GM21737 (cell line): Measurements from ENCODE around the gene ADAMTS15.

ENCODE experiments used
- ATAC-seq: cut with Tn5 transposase; IDR thresholded peaks from one replicate; pipeline ENCODE4 v1.9.1; 2021; ENCODE audit warnings: mild to moderate bottlenecking, moderate library complexity; ENCODE audit not compliant: unreplicated experiment

ADAMTS15 gene

DNA sequence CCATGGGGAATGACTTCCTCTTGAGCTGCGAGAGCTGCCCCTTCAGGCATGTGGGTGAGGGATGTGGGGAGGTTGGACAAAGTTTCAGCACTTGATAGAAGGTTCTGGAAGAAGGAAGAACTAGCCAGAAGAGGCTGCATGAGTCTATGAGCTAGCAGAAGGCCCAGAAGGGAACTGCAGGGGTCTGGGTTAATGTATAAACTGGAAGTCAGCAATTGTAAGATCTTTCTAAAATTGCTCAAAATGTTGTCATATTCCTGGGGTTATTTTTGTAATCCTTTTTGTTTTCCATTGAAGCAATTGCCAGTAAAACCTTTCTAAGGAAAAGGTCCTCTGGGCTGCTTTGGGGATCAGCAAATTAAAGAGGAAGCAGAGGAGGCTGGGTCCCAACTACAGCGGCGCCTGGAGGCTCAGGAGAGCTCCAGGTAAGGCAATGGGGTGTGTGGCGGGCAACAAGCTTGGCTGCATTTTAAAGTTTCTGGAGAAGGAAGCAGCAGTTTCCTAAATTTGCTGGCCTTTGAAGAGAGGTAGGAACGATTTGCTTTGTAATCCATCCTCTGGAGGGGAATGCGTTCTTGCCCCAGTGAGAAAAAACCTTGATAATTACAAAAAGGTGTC is 29.2 kb downstream of the ADAMTS15 start:
- no peak for ATAC-seq

- ATAC-seq: no peak
Measured at GRCh38 chr11:130478204-130478701, 29.8 kb downstream of the ADAMTS15 start.

DNA sequence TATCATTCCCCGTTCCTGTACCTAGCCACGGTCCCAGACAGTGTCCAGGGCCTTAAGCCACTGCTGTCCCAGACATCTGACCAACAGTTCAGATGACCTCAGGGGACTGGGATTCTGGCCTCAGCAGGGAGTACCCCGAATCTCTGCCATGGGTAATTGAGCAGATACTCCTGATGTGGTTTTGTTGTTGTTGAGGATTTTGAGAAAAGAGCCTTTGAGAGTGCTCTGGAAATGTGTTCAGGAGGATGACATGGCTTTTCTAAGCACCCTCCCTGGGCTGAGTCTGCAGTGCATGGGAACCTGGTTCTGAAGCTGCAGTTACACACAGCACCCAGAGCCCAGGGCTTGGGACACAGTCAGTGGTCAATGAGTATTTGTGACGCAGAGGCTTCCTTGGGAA is 30.4 kb downstream of the ADAMTS15 start:
- no peak for ATAC-seq

DNA sequence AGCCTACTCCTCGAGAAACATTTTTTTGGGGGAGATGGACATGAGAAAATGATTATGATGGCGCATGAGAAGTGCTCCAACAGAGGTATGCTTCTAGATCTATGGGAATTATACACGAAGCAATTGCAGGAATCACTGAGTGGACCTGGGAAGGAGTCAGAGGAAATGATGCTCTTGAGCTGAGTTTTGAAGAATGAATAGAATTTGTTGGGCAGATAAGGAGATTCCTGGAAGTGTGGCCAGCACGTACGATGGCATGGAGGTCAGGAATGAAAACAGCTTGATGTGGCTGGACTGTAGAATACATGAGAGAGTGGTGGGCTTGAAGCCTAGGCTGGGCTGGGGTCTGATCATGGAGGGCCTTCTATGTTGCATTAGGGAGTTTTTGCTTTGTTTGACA is 31.7 kb downstream of the ADAMTS15 start:
- no peak for ATAC-seq

- no peak for ATAC-seq
Measured at GRCh38 chr11:130480711-130481140, 32.3 kb downstream of the ADAMTS15 start.

DNA sequence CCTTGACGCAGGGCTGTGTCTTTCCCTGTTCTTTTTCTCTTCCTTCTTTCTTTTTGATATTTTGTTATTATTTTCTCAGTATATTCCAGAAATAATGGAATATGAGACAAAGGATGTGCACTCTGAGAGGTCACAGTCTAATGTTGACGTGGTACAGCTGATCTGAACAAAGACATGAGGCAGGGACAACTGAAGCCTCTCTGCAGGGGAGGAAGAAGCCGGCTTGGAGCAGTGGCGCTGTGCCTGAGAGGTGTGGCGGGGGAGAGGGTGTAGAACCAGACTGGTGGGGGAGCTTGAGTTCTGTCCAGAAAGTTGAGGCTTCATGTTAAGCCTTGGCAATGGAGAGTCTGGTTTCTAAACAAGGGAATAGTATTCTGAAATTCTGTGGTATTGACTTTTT is 34.7 kb downstream of the ADAMTS15 start:
- ATAC-seq: no peak

GRCh38 chr11:130485983-130486382 is 37.5 kb downstream of the ADAMTS15 start:
- ATAC-seq: no peak

DNA sequence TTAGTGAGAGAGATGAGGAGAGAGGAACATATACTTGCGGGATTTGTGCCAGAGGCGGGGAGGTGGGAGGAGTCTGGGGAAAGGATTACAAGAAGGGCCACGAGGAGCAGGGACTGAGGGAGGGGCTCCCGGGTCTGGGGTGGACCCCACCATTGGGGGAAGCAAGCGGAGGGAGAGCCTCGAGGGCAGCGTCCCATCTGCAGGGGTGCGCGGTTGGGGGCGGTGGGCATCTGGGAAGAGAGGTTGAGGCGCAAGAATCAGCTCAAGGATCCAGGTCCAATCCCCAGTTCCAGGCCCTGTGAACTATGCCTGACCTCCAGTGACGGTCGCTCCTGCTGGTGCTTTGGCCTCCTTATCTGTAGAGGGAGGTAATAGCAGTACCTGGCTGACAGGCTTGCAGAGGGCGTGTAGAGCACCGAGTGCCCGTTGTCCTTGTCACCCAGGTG is 38.0 kb downstream of the ADAMTS15 start:
- no peak for ATAC-seq

- no peak for ATAC-seq
Measured at GRCh38 chr11:130486987-130487923, 38.8 kb downstream of the ADAMTS15 start.

DNA sequence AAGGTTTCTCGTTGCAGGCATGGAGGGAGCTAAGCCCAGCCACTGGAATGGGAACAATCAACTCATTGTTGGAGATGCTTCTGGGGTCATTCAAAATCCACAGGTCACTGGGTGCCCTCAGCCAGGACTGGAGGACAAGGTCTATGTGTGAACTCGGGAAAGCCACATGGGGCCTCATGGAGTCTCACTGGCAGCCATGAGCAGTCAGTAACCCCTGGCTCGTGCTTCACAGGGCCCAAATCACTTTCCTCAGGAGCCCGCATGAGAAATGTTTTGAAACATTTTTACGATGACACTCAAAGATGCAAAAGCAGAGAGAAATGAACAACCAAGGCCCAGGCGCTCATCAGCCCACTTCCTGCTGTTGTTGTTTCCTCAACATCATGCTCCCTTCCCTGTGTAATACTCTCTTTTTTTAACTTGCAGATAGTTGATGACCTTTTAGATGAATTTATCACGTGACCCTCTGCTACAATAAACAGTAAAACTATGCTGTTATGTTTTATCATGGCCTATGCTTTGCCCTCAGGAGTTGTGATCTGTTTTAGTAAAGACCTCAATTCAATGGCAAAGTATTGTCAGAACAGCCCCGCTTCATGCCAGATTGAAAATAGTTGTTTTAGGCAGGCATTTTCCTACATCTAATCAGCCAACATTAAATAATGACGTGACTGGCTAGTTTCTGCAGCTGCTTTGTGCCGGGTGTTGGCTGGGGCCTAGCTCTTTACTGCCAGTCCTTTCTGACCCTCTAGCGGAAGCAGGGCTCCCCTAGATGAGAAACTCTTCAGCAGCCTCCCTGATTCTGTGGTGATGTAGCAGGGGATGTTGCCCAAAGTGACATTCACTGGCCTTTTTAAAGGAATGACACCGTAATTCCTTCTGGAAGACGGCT is 39.7 kb downstream of the ADAMTS15 start:
- ATAC-seq: no peak

- no peak for ATAC-seq
Measured at GRCh38 chr11:130488848-130489584, 40.6 kb downstream of the ADAMTS15 start.

DNA sequence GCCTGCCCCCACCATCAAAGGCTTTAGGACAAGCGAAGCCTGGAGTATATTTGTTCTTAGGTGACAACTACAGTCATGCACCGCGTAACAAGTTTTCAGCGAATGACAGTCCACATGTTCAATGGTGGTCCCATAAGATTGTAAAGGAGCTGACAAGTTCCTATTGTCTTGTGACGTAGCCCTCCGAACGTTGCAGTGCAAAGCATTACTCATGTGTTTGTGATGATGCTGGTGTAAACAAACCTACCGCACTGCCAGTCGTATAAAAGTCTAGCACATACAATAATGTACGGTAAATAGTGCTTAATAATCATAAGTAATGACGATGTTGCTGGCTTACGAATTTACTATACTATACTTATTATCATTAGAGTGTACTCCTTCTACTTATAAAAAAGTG is 41.3 kb downstream of the ADAMTS15 start:
- no peak for ATAC-seq

GRCh38 chr11:130490682-130491449 is 42.4 kb downstream of the ADAMTS15 start:
- no peak for ATAC-seq

- ATAC-seq: no peak
Measured at GRCh38 chr11:130498181-130498580, 49.7 kb downstream of the ADAMTS15 start.

DNA sequence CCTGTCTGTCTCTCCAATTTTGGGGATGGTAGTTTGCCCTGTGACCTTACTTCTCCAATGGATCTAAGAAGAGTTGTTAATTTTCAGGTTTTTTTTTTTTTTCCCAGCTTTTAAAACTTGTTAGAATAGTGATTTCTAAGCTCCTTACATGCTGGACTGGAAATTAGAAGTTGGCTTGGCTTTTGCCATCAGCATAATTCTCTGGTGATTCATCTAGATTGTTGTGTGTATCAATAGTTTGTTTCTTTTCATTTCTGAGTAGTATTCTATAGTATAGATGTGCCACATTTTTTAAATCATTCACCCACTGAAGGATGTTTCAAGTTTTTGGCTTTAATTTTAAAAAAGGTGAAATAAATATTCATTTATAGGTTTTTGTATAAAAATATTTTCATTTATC is 51.4 kb downstream of the ADAMTS15 start:
- ATAC-seq: no peak

- ATAC-seq: no peak
Measured at GRCh38 chr11:130504317-130504716, 55.9 kb downstream of the ADAMTS15 start.

DNA sequence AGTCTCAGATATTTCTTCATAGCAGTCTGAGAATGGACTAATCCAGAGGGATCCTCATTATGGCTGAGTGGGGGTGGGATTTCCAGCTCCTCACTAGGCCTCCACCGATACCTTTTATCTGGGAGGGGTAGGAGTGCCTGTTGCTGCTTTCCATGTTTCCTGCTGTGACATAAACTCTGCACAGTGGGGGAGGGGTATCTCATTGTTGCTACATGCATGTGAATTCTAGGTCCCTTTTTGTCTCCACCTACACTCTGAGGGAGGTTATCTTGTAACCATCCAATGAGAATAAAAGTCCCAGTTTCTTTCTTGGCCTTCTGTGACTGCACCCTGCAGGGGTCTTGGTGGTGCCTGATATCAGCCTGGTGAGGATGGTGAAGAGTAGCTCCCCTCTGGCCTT is 60.5 kb downstream of the ADAMTS15 start:
- ATAC-seq: no peak

DNA sequence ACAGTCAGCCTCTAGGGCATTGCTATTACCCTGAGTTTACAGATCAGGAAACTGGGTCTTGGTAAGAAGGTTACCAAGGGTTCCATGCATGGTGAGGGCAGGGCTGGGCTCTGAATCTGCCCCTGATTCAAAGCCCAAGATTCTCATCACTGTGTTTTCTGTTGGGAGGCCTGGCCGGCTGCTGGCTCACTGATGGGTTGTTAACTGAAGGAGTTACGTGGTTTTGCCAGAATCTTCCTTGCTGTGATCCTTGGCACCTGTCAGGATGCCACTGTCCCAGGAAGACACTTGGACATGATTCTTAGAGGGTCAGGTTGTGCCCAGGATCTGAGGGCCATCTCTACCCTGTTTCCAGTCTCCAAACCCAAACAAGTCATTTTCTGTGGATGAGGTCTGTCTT is 61.5 kb downstream of the ADAMTS15 start:
- no peak for ATAC-seq

GRCh38 chr11:130510407-130511006 is 62.1 kb downstream of the ADAMTS15 start:
- no peak for ATAC-seq
